ENCODE data around the gene TYW5.

Gene TYW5

DNA sequence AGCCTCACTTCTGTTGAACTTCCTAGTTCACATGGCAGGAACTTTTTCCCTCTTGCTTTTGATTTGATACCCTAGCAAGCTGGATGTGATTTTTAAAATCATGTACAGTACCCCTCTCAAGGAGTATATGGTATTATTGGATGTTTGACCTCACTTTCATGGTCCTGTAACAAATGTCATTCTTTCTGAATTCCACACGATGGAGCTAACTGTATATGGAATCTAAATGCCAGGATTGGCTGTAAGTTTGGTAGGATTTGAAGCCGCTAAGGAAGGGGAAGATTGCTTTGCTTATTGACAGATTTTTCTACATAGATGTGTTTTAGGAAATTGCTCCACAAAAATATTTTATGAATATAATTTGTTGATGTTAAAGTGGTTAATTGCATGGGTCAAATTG is 18.4 kb upstream of the TYW5 start:
- no peak for DNase-seq (ENCODE audit: low read depth)

DNA sequence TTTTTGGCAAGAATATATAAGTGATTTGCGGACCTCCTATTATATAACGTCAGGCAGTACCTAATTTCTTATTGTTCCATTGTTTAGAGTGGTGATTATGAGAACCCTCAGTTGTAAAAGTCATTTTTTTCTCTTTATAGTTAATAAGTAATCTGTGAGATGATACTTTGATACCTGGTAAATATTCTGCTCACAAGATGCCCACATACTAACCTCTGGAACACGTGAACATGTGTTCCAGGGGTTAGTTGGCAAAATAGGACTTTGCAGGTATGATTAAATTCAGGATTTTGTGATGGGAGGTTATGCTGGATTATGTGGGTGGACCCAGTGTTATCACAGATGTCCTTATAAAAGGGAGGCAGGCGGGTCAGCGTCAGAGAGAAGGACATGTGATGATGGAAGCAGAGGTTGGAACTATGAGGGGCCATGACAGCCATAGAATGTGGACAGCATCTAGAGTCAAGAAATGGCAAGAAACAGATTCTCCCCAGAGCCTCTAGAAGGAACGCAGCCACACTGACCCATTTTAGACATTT is 16.9 kb upstream of the TYW5 start:
- DNase-seq (ENCODE audit: low read depth) = no peak

DNA sequence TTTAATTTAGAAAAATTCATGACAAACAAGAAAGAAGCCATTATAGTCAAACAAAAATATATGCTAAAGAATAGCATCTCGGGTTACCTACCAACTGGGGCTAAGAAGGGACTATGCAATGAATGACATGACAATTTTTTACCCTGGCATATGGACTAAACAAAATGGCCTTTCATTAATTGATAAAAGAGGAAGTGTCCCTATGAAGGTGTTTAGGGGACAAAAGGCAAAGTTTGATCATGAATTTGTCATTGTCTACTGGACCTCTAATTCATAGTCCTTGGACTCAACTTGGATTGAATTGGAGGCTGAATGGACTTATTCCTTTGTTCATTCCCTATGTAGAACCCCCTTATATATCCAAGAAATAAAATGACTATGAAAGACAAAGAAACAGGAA is 12.8 kb upstream of the TYW5 start:
- no peak for DNase-seq (ENCODE audit: low read depth)

DNA sequence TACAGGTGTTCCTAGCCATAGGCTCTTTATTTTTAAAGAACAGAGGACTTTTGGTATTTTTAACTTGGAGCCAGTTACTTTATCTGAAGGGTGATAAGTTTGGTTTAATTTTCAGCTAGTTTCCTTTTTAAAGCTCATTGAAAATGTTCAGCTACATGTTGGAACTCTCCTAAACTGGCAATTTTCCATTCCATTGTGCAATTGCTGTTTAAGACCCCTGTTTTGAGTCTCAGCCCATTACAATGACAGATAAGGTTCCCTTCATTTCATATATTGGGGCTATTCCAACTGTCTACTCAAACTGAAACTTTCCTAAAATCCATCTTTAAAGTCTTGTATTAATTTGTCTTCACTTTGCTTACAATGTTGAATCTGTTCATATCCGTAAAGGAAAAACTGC is 11.7 kb upstream of the TYW5 start:
- no peak for DNase-seq (ENCODE audit: low read depth)

DNA sequence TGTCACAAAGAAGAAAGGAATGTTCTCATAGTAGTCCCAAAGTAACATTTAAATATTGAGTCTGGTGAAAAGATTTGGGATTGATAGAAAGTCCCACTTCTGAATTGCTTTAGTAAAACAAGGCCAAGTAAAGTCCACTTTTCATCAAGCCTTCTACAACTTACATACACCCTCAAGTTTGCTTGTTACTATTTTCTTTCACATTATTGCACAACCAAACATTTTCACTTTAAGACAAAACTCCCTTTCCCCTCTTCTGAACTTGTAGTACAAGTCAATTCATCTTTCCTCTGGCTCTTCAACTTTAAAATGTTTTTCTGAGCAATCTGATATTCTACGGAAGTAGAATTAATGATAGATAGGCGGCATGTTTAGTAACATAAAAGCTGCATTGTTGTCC is 11.1 kb upstream of the TYW5 start:
- DNase-seq (ENCODE audit: low read depth) = no peak

DNA sequence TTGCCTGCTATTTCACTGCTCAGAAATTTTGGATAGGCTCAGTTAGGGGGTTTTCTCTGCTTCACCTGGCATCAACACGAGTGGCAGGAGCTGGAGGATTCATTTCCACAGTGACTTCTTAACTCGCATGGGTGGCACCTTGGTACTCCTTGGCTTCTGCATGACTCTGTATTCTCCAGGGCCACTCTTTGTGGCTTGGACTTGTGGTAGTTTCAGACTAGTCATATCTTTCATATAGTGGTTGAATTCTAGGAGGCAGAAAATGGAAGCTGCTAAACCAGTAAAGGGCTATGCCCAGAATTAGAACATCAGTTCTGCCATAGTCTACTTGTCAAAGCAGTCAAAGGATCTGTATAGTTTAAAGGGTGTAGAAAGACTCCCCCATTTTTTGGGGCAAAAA is 6.9 kb upstream of the TYW5 start:
- DNase-seq (ENCODE audit: low read depth) = no peak

DNA sequence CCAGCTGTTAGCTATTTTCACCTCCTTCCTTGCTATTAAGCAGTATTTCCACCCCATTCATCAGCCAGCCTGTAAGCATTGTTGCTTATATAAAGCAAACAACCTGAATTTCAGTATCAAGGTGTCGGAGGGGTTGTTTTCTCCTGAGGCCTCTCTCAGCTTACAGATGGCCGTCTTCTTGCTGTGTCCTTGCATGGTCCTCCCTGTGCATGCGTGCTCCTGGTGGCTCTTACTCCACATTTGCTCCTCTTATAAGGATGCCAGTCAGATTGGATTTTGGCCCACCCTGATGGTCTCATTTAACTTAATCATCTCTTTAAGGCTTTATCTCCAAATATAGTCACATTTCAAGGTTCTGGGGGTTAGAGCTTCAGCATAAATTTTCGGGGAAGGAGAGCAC is 2.7 kb upstream of the TYW5 start:
- no peak for DNase-seq (ENCODE audit: low read depth)

DNA sequence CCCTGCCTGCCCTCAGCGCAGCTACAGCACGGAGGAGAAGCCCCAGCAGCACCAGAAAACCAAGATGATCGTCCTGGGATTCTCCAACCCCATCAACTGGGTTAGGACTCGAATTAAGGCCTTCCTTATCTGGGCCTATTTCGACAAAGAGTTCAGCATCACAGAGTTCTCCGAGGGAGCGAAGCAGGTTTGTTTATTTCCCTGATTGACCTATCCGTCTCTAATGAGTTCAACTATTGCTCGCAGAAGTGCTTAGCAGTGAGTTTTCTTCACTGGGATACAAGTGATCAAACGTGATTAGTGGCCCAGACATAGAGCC is 730 bp upstream of the TYW5 start:
- no peak for DNase-seq (ENCODE audit: low read depth)

DNA sequence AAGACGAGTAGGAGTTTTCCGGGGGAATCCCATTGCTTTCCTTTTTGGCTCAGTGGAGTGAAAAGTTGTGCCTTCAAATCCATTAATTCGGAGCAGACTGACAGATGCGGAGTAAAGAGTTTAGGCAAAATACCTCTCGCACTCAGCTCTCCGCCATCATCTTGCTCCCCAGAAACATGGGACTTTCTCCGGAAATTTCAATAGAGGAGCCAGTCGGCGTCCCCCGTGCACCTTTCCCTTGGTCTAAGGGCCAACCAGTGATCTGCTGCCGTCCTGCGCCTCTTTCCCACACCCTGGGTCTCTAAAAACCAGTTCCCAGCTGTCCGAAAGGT is 318 bp downstream of the TYW5 start:
- no peak for DNase-seq (ENCODE audit: low read depth)

DNA sequence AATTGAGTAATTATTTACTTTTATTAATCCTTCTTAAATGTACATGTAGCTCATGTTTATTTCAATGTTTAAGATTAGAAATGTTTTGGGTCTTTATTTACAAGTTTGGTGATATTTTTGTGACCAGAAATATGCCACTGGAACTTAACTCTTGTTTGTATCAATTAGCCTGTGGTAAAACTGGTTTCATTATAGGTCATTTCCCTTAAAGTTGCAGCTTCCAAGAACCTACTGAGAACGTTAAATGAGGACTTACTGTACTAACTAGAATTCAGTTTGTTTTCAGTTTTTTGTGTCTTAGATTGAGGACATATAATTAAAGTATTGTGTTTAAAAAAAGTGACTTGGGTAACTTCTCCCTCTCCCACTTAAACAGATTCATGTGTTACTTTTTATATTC is 4.3 kb downstream of the TYW5 start:
- no peak for DNase-seq (ENCODE audit: low read depth)

DNA sequence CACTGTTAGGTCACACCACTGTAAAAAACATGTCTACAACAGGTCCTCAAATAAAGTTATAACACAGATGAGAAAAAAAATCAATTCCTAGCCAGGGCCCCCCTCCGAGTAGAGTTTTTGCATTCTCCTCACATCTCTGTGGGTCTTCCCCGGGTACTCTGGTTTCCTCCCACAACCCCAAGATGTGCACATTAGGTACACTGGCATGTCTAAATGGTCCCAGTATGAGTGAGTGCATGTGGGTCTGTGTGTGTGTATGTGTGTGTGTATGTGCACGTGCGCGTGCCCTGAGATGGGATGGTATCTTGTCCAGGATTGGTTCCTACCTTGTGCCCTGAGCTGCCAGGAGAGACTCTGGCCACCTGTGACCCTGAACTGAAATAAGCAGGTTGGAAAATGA is 4.9 kb downstream of the TYW5 start:
- no peak for DNase-seq (ENCODE audit: low read depth)

DNA sequence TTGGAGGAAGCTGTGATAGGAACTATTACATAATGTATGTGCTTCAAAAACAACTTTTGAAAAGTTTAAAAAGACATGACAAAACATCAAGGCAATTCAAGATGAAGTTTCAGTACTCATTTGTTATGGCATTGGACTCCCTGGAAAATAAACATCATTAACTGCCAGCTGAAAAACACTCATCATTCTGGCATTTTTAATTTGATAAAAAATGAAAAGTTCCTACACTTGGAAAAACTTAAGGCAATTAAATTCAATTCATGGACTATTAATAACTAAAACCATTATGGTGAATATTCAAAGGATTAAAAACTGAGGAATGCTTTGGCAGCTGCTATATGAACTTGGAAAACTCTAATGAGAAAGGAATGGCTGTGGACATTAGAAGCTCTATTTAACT is 8.5 kb downstream of the TYW5 start:
- DNase-seq (ENCODE audit: low read depth) = no peak

DNA sequence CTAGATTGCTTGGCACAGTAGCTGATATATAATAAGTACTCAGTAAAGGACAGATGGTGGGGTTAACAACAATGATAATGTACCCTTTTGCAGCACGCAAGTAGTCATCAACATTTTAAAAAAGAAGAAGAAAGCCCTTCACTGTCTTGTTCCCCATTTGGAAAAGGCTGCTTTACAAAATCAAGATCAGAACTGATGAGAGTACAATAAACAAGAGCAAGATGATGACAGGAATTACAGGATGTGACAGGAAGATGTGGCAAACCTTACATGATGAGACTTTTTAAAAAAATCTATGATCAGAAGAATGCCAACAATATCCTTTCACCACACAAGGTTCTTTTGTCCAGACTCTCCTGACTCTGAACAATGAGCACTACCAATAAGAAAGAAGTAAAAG is 9.1 kb downstream of the TYW5 start:
- DNase-seq (ENCODE audit: low read depth) = no peak

DNA sequence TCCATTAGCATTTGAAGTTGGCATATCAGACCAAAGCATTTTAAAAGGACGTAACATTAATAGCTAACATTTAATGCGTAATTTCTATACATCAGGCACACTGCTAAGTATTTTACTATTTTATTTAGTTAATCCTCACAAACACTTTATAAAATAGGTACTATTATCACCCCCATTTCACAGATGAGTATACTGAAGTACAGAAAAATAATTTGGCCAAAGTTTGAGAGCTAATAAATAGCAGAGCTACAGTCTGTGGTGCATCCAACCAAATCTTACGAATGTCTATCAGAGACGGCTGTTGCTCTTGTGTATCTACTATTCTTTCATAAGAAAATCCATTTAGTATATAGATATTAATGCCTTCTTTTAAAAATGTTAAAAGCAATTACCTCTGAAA is 11.9 kb downstream of the TYW5 start:
- no peak for DNase-seq (ENCODE audit: low read depth)

DNA sequence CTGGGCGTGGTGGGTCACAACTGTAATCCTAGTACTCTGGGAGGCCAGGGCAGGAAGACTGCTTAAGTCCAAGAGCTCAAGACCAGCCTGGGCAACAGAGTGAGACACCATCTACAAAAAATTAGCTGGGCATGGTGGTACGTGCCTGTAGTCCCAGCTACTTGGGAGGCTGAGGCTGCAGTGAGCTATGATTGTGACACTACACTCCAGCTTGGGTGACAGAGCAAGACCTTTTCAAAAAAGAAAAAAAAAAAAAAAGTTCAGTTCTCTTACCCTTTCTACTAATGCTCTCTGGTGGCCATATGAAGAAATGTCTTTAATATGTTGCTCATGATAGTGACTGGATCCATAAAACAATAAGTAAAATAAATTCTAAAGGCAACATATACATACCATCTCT is 14.9 kb downstream of the TYW5 start:
- no peak for DNase-seq (ENCODE audit: low read depth)

DNA sequence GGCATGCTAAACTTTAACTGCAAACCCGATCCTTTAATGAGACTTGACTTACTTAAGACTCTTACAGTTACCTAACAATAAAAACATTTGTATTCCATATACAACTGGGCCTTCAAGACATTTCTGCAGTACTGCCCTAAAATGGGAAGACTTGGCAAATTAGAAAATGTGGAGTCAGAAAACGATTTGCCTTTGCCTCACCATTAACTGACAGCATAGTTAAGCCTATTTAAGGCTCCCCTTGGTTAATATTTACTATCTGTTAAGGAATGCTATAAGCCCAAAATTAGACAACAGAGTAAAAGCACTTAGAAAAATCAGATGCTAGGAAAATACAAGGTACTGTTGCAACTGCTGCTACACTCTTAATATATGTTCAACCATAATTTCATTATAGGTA is 18.7 kb downstream of the TYW5 start:
- DNase-seq (ENCODE audit: low read depth) = no peak

DNA sequence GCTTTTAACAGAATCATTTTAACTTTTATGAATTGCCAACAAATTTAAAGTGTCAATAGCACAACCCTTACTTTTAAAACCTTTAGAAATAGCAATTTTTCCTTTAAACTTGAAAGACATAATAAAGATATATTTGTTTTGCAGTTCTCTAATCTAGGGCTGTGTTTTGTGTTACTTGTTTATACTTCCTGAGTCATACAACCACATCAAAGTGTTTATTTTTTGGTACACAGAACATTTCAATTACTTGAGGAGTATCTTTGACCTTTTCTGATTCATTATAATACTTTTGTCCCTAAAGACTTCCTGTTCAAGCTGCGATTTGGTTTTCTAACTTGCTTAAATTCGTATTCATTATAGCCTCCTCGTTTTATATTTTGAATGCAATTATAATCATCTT is 21.8 kb downstream of the TYW5 start:
- DNase-seq (ENCODE audit: low read depth) = no peak

DNA sequence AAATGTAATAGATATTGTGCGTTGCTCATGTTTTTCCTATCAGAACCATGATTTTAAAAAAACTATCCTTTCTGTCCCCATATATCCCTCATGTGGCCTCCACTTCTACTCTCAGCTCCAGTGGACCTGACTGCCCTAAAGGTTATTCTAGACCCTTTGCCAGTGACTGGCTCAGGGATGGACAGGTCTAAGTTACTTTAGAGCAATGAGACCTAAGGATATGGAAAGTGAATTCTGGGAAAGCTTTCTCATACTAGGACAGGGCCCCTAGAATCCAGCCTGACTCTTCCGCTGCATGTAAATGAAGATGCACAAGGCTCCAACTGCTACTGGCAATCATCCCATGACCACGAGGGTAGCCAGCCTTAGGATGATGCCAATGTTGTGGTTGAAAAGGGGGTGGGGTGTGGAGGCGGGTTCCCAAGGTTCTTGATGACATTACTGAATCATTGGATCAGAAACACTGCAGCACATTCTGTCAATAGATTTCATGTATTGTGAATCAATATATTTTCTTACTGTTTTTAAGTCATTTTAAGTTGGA is 22.9 kb downstream of the TYW5 start:
- no peak for DNase-seq (ENCODE audit: low read depth)

DNA sequence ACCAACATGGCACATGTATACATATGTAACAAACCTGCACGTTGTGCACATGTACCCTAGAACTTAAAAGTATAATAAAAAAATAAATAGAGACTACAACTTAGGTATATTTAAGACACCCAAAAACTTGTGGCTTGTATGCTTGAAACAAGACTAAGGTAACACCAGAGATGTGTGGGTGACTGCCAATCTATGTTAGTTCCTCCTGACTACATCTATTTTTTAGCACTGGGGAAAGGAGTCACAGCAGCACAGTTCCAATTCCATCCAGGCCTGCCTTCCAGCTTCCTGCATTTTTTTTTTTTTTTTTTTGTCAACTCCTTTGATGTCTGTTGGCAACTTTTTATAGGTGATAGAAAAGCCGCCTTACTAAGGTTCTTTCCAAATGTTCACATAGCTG is 26.0 kb downstream of the TYW5 start:
- DNase-seq (ENCODE audit: low read depth) = no peak

DNA sequence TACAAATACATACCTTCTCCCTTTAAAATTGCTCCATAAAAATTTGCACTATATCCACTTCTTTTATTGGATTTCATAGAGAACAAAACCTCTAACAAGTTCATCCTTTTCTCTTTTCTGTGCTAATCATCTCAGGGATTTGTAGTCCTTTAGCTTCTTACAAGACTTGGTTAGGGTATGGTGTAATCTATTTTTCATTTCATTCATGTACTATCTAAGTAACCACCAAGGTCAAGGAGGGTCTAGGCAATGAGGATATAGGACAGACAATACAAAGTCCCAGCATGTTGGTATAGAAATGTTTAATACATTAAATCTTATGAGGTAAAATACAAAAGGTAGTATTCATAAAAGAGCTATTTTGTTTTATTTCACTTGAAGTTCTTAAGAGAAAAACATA is 26.7 kb downstream of the TYW5 start:
- no peak for DNase-seq (ENCODE audit: low read depth)

DNA sequence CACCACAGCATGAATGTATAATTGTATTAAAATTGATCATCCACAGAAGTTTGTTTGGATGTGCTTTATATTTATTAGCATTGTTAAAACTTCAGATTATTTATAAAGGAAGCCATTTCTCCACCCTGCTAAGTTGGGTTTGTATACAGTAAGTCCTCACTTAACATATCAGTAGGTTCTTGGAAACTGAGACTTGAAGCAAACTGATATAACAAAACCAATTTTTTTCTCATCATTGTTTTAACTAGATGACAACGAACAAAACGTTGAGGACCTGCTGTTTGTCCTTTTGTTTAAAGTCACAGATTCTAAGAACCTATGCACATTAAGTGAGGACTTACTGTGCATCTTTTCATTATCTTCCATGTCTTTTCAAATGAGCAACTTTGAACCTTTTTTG is 27.1 kb downstream of the TYW5 start:
- DNase-seq (ENCODE audit: low read depth) = no peak

DNA sequence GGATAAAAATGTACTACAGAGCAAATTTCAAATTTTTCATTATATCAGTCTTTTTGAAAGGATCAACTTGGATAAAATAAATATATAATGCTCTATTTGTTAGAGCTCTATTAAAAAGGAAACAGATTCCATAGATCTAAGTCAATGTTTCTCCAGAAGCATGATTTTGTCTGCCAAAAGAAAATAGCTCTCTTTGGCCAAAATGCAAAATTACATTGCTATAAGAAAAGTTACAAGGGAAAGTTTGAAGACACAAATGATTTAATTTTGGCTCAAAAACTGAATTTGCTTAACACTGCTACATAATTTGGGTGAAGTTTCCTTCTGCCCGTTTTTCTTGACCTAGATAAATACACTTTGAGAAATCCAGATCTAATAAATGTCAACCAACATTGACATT is 28.5 kb downstream of the TYW5 start:
- DNase-seq (ENCODE audit: low read depth) = no peak

DNA sequence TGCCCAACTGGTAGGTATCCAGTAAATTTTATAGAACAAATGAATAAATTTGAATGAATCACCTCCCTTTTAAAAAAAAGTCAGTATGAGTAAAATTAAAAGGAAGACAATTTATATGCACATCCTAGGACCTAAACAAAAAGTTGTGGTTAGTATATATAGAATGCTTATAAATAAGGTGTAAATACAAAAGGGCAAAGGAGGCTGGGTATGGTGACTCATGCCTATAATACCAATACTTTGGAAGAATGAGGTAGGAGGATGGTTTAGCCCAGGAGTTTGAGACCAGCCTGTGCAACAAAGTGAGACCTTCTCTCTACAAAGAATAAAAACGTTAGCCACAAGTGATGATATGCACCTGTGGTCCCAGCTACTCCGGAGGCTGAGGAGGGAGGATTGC is 31.4 kb downstream of the TYW5 start:
- no peak for DNase-seq (ENCODE audit: low read depth)

DNA sequence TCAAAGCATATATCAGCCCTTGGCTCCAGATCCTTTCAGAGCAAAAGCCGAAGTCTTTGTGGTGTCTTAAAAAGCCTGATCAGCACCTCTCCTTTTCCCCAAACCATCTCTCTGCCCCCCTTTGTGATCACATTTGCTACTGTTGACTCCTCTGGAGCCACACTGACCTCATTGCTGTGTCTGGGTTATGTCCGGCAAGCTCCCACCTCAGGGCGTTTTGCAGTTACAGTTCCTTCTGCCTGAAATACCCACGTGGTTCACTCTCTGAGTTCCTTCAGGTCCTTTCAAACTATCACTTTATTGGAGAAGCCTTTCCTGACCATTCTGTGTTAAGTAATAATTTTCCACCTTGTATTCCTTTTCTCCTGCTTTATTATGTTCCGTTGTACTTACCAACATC is 32.4 kb downstream of the TYW5 start:
- DNase-seq (ENCODE audit: low read depth) = no peak

DNA sequence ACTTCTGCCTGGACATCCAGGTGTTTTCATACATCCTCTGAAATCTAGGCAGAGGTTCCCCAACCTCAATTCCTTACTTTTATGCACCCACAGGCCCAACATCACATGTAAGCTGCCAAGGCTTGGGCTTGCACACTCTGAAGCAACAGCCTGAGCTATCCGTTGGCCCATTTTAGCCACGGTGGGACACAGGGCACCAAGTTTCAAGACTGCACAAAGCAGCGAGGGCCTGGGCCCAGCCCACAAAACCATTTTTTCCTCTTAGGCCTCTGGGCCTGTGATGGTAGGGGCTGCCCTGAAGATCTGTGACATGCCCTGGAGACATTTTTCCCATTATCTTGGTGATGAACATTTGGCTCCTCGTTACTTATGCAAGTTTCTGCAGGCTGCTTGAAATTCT is 38.3 kb downstream of the TYW5 start:
- DNase-seq (ENCODE audit: low read depth) = no peak
